Activated naive CD4-positive, alpha-beta T cell treated with anti-CD3 and anti-CD28 coated beads, Interleukin-2, amount 50 U/mL, for 16 hours (primary cell): ENCODE data around the gene TWIST2.

Experiments used
- DNase-seq: peaks from one replicate; pipeline ENCODE4 v3.0.0-alpha.2; 2020

TWIST2 gene

GRCh38 chr2:238859636-238860347 is 11.9 kb downstream of the TWIST2 start:
- no peak for DNase-seq

GRCh38 chr2:238861013-238861730 is 13.3 kb downstream of the TWIST2 start:
- no peak for DNase-seq

DNA sequence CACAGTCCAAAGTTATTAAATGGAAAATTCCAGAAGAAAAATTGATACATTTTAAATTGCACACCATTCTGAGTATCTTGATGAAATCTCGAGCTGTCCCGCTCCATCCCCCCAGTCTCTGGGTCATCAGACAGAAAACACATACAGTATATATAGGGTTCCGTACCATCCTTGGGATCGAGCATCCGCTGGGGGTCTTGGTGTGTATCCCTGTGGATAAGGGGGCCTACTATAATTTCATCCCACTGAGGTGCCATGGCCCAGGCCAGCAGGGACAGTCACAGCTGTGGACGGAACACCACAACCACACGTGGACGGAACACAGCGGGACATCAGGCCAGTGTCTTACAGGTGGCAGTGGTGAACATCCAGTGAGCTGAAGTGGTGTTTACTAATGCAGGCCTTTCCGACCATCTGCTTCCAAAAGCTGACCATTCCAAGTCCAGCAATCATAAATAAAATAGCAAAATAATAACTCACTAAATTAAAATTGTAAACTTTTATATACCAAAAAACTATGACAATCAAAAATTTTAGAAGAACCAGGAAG is 14.0 kb downstream of the TWIST2 start:
- DNase-seq = no peak

DNA sequence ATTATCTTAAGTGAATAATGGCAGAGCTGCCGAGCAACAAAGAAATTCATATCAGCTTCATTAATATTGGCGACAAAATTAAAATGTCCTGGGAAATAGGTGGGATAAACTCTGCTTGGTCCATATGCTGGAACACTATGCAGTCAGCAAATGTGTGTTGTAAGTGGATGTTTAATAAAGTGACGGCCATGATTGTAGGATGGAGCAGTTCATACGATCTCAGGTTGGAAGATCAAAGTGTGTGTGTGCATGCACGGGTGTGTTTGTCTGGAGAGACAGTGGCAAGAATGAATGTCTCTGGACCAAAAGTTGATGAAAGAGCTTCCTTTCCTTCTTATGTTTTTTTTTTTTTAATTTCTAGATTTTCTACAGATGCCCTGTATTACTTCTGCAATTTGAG is 14.8 kb downstream of the TWIST2 start:
- no peak for DNase-seq

DNA sequence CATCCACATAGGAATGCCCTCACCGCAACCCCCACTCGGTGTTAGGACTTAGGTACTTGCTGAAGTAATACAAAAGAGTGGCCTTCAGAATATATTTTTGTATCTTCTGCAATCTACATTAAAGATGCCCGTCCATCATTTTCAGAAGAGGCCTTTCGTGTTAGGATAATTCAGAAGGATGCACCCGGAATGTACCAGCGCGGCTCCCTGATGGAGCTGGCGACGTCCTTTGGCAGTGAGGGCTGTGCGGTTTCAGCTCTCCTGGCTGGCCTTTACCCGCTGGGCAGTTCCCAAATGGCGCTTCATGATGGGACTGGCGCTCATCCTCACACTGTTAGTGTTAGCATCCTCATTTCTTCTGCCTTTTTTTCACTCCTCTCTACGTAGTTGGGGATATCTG is 15.3 kb downstream of the TWIST2 start:
- no peak for DNase-seq

DNA sequence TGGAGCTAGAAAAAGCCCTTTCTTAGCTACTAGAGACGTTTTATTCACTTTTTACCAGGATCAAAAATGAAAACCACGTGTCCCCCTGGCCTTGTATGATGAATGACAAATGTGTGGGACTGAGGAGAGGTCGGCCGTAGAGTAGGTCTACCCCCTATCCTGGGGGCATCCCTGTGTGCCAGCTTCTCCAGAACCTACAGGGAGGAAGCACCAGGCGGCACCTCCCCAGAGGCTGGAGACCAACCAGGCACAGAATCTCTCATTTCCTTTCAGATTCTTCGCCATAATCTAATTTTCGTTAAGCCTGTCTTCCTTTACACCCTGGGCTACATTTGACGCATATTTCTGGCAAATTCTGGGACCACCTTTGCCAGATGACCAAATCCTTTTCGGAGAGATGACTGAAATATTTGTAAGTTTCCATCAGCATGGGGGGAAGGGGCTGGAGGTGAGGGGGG is 15.9 kb downstream of the TWIST2 start:
- no peak for DNase-seq

DNA sequence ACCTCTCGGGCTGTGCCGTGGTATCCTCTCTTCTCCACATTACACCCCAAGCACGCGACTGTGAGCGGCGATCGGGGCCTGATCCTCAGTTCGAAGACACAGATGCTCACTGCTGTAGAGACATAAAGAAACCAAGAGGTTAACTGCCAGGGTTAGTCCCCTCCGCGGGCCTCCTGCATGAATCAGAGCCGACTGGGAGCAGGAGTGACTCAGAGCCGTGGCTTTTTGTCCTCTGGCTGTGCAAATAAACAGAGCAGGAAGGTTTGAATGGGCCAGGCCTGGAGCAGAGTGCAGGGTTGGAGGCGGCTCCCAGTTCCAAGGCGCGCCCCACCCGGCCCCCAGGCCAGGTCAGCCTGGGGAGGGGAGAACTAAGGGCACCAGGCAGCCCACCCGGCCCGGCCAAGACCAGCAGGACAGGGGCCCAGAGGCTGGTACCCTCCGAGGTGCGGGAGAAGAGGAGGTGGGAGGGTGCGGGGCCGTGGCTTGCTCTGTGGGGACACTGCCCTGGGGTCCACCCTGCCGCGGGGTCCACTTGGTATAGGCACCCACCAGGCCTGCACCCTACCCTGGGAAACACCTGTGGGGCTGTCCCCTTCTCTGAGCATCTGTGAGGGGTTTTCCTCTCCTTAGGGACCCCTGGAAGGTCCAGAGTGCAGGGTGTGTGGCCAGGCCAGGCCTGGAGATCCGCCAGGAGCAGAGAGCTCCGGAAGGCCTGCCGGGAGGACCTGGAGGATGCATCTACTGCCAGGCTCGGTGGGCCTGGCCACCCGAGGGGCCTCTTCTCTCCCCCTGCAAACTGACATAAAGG is 16.5 kb downstream of the TWIST2 start:
- DNase-seq = peak; percentile 29

GRCh38 chr2:238865015-238865719 is 17.3 kb downstream of the TWIST2 start:
- DNase-seq = no peak

DNA sequence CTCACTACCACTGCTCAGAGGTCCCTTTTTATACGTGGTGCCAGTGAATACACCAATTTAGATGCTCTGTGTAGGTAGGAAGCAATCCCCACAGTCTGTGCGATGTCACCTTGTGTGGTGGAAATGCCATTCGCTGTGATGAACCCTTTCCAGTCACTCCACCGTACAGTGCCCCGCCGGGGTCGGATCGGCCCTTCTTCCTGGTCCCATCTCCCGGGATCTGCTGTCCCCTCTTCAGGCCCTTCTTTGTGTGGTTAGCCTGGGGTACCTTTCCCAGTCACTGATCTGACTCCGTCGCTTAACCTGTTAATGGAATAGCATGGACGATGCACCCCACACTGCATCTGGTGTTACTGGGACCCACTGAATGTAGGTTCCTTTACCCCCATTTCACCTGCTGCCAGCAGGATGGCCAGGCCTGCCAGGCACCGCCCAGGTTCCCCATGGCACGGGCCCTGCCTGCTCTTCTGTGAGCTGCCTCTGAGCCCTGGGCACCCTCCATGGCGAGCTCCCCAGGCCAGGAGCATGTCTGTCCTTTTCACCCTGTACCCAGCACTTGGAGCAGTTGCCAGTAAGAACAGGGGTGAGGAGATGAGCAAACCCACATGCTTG is 18.0 kb downstream of the TWIST2 start:
- no peak for DNase-seq

GRCh38 chr2:238866656-238867277 is 18.9 kb downstream of the TWIST2 start:
- no peak for DNase-seq

GRCh38 chr2:238868067-238868524 is 20.2 kb downstream of the TWIST2 start:
- no peak for DNase-seq

DNA sequence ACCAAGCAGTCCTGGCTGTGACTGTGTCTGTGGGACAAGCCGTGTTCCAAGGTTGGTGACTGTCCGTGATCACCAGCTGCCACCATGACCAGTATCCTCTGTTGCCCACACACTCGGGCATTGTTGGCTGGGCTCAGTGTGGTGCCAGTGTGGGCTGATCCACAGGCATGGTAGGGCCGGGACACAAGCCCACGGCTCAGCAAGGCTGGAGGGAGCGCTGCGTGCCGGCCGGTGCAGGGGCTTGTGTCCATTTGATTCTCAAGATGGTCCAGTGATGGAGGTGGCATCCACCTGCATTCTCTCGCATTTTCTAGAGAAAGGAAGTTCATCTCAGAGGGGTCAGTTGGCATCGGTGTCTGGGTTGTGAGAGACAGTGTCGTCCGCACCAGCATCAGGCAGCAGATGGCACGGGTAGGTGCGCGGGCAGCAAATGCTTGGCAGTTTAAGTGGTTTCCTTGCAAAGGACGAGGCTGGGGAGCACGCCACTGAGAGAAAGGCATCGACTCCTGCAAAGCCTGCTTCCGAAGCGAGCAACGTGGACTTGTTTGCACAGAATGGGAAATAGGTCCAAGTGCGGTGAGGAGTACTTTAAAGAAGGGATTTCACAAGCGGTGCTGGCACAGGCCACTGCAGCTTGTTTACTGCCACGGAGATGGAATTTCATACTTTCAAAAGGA is 20.9 kb downstream of the TWIST2 start:
- no peak for DNase-seq

- DNase-seq = no peak
Measured at GRCh38 chr2:238869293-238870124, 21.6 kb downstream of the TWIST2 start.

DNA sequence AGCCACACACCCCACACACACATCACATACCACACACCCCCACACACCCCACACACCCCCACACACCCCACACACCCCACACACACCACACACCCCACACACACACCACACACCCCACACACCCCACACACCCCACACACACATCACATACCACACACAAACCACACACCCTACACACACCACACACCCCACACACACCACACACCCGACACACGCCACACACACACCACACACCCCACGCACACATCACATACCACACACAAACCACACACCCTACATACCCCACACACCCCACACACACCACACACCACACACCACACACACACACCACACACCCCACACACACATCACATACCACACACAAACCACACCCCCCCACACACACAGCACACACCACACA is 22.4 kb downstream of the TWIST2 start:
- DNase-seq = no peak

DNA sequence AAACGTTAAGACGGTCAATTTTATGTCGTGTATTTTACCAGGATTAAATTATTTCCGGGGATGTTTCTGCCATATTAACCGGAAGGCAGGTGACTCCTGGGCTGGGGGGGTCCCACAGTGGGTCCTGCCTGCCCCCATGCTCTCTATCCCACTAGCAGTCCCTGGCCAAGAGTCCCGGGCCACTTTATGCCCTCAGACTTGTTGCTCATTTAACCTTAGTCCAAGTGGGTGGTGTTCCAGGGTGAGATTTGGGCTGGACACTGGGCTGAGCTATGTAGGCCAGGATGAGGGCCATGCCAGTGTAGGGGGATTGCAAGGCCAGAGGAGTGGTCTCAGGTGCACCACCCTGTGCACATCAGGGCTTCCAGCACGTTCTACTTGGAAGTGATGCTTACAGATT is 24.1 kb downstream of the TWIST2 start:
- DNase-seq = no peak

GRCh38 chr2:238872628-238873380 is 24.9 kb downstream of the TWIST2 start:
- no peak for DNase-seq

DNA sequence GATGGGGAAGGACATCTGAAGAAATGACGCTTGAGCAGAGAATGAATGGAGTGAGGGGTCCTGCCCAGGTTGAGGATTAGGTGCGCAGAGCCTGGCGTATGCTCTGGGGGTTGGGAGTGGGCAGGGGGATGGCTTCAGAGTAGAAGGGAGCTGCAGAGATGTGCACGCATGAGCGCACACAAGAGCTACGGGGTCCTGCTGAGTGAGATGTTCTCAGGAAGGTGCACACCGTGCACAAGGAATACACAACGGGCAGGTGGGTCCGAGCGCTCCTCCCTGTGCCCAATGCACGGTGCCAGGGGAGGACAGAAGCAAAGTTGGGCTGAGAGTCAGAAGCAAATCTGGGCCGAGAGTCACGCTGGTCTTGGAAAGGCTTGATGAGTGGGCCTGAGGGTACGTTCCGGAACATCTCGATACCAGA is 25.5 kb downstream of the TWIST2 start:
- DNase-seq = no peak

- DNase-seq = no peak
Measured at GRCh38 chr2:238873841-238874240, 26.0 kb downstream of the TWIST2 start.

- no peak for DNase-seq
Measured at GRCh38 chr2:238874330-238875050, 26.6 kb downstream of the TWIST2 start.
